Stimulated activated naive CD4-positive, alpha-beta T cell treated with Interleukin-2 at 50 U/mL for 16 hours (primary cell): ENCODE data around the gene SYNGR1.

Experiments used
- DNase-seq: peaks from one replicate; lab custom pipeline; 2025; lab: John Stamatoyannopoulos, UW

Gene SYNGR1

DNA sequence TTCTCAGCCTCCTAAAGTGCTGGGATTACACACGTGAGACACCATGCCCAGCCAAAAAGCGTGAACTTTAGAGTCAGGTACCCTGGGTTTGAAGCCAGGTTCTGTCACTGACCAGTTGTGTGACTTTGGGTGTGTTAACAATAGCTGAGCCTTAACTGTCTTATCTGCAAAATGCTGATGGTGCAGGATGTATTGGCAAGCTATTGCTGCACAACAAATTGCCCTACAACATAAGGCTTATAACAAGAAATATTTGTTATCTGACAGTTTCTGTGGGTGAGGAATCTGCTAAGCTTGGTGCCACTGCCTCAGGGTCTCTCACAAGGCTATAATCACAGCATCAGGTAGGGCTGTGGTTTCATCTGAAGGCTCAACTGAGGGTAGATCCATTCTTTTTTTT lies 21.9 kb downstream of the SYNGR1 start:
- no peak for DNase-seq

DNA sequence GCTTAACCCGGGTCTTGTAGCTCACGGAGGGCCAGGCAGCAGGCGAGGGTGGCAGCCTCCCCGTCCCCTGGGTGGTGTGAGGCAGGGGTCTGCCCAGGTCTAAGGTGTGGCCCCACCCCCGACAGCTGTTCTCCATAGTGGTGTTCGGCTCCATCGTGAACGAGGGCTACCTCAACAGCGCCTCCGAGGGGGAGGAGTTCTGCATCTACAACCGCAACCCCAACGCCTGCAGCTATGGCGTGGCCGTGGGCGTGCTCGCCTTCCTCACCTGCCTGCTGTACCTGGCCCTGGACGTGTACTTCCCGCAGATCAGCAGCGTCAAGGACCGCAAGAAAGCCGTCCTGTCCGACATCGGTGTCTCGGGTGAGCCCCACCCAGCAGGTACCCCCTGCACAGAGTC lies 24.4 kb downstream of the SYNGR1 start:
- DNase-seq: no peak

DNA sequence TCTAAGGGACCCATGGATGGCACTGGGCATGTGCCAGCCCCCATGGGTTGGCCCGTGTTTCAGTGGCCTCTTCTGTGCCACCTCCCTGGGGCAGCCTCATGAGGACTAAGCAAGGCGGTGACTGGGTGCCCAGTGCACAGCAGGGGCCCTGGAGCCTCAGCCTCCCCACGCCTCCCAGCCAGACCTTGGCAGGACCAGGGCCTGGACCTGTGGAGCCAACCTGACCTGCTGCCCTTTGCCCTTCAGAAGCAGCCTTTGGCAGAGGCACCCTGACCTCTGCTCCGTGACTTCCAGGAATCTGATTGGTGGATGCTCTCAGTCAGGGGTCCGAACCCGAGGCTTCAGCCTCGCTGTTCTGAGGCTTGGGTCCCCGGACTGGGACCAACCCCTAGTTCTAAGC lies 25.0 kb downstream of the SYNGR1 start:
- DNase-seq: no peak

DNA sequence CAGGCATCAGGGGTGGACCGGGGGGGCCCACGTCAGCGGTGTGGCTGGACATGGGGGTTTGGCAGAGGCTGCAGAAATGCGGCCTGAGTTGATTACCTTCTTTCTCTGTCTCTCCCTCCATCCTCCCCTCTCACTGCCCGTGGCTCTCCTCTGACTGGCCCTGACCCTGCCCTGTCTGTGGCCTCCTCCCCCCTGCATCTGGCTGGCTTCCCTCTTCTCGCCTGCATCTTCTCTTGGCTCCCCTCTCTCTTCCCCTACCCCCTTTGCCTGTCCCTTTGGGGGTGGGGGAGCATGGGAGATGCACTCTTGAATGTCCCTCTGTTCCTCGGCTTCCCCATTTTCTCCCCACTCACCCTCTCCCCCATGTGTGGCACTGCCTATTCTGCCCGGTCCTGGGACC lies 25.9 kb downstream of the SYNGR1 start:
- DNase-seq: no peak

DNA sequence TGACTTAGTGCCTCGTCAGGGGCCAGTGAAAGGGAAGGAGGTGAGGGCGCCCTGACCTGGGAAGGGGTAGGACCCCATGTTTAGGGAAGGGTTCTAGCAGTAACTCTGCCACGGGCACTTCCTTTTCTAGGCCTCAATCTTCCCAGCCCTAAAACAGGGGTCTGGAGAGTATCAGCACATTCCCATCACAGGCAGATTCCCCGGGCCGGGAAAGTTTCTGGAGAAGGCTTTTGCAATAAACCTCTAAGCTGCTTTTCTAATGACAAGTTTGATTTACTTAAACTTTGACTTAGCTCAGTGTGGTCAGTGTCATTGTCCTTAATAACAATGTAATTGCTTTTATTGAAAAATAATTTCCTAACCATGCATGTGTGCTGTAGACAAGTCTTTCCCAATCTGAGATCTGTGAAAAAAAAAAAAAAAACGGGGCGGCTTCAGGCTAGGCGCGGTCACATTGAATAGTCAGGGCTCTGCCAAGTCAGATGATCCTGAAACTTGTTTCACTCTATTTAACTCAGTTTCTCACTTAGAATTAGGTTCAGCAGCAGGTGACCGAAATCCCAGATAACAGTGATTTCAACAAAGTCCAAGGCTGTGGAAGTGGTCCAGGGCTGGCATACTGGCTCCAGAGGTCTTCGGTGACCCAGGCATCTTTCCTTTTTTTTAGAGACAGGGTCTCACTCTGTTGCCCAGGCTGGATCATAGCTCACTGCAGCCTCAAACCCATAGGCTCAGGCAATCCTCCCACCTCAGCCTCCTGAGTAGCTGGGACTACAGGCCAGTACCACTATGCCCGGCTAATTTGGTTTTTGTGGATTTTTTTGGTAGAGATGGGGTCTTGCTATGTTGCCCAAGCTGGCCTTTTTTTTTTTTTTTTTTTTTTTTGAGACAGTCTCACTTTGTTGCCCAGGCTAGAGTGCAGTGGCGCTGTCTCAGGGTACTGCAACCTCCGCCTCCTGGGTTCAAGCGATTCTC lies 30.3 kb downstream of the SYNGR1 start:
- no peak for DNase-seq

DNA sequence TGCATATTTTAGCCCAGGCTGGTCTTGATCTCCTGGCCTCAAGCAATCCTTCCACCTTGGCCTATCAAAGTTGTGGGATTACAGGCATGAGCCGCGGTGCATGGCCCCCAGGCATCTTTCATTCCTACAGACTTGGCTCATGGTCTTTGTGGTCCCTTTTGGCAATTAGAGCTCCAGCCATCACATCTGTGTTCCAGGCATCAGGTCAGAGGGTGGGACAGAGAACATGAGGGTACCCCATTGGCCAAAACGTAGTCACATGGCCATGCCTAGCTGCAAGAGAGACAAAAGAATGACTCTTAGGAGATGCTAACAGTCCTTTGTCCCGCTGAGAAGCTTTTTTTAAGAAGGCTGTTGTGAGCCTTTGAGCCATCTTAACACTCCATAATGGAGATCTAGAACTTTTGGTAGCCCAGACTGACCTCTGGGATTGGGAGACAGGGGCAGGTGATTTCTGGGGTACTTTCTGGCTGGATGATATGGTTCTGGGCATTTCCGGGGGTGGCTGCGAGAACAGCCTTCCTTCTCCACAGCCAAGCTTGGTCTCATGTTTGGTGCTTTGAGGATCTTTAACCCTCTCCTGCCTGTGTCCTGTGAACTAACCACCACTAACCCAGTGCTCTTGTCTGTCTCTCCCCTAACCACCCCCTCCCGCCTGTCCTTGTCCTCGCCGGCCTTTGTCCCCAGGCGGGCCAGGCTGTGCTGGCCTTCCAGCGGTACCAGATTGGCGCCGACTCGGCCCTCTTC lies 31.4 kb downstream of the SYNGR1 start:
- DNase-seq: no peak

DNA sequence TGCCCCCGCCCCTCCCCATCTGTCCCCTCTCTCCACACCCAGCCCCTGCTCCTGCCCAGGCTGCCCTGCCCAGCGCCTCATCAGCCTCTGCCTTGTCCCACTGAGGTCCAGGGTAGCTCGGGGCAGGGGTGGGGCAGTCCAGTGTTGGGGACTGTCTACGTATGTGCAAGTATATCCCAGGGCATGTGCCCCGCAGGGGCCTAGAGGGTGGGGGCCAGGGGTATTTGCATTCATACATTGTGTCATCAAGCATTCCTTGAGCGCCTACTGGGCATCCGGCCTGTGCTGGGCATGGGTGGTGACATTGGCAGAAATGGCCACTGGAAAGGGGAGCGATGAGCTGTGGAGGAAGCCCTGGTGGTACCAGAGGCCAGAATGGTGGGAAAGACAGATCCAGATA lies 32.1 kb downstream of the SYNGR1 start:
- no peak for DNase-seq

DNA sequence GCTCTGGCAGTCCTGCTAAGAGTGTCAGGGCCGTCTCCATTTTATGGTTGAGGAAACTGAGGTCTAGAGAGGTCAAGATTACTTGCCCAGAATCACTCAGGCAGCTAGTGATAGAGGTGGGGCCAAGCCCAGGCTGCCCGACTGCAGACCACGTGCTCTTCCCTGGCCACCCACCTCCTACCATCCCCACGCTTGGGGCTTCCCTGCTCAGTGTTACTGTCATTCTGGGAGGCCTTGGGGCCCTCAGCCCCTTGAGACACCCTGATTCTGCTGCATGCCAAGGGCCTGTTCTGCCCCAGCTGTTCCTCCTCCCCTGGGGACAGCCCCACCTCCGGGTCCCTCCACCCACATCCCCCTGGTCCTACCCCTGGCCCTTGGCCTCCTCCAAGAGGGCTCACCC lies 32.6 kb downstream of the SYNGR1 start:
- no peak for DNase-seq

DNA sequence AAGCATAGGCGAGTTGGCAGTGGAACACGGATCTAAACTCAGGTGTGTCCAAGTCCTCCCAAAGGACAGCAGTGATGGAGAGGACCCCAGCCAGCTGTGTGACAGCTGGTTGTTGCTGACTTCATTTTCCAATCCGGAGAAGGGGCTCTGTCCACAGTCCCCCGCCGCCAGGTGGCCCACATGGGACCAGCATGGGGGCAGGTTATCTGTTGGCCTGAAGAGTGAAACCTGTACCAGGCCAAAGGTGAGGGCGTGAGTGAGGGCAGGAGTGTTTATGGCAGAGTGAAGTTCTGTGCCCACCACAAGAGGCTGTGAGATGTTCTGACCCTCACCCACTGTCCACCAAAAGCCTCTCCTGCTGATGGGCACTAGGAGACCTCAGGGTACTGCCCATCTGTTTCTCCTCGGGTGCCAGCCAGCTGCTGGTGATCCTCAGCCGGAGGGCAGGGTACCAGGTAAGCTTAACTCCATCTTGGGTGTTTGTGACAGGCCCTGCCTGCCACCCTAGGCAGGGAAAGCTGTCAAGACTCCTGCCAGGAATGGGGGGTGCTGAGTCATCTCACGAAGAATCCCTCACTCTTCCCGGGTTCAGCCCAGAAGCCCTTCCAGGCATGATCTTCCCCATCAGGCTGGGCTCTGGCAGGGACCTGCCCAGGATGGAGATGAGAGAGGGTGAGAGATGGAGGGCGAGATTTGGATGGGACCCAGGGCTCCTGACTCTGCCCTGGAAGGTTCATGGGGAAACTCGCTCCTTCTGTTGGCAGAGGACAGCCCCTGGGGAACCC lies 34.2 kb downstream of the SYNGR1 start:
- DNase-seq: no peak

DNA sequence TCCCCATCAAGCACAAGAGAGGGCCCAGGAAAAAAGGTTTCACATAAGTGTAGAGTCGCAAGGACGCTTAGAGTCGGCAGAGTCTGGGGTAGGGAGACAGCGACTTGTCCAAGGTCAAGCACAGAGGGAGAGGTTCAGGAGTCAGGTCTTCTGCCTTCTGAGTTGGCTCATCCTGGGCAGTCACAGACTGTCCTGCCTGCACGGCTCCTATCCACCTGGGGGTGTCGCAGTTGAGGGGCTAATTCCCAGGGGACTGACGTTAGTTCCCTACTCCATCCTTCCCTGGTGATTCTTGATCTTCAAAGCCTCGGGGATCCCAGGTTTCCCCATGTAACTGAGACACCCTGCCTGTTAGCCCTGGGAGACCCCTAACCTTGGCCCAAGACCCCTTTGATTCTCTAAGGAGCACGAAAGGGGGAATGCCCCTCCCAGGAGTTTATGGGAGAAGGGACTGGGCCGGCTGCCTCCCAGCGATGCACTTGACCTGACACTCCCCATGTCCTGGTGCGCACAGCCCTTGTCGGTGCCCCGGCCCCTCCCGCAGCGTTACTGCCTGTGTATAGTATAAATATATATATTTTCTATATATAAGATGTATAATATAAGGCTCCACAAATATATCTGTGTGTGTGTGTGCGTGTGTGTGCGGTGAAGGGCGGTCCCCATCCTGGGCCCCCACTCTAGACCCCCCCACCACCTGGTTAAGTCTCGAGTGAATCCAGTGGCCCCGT lies 35.1 kb downstream of the SYNGR1 start:
- no peak for DNase-seq

DNA sequence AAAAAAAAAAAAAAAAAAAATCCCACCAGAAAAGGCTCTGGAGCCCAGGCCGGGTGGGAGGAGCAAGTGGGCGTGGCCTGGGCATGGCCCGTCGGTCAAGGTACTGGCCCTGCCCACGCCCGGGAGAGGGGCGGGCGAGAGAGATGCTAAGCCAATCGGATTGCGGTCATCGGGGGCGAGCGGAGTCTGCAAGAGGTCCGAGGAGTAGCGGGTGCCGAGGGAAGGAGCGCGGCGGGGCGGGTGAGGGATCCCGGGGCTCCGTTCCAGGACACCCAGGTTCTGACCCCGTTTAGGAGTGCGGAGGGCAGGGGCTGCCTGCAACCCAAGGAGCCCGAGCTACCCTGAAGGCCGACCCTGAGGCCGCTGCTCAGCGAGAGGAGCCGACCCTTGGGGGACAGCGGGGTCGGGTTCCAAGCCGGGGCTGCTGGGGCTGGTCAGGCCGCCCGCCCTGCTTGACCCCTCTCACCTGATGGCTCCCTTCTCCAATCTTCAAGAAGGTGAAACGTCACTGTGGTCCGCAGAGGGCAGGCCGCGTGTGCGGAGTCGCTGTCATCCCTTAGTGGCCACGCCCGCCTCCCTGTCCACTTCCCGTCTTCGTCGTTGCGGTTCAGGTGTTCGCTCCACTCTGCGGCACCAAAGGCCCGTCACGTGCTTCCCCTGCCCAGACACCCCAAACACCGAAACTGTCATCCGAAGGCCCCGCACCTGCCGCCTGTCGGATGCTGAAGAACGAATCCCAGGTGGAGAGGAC lies 38.6 kb downstream of the SYNGR1 start:
- DNase-seq: peak; percentile 76

DNA sequence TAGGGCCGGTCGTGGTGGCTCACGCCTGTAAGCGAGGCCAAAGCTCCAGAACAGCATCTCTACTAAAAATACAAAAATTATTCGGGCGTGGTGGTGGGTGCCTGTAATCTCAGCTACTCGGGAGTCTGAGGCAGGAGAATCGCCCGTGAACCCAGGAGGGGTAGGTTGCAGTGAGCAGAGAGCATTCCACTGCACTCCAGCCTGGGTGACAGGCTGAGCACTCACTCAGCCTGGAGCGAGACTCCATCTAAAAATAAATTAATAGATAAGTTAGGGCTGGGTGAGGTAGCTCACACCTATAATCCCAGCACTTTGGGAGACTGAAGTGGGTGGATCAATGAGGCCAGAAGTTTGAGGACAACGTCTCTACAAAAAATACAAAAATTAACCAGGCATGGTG lies 39.6 kb downstream of the SYNGR1 start:
- DNase-seq: no peak

DNA sequence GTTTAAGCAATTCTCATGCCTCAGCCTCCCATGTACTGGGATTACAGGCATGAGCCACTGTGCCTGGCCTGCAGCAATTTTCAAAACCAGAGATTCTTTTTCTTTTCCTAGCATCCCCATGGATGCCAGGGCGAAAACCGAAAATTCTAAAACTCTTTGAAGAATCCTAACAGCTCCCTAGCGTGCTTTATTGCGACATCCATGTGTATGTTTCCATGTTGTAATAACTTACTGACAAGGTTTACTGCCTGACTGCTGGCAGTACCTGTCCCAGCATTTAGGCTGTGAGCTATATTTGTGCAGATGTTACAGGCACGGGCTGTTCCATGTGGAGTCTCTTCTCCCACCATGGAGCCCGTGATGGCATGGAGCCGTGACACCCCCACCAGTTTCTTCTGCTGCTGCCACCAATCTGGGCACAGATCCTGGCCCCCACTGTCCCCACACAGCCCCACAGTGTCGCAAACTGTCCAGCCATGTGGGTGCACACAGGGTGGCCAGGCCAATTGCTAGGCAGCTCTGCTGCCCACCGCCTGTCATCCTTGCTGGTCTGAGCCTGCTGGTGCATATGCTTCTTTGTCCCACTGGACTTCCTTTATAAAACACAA lies 42.7 kb downstream of the SYNGR1 start:
- DNase-seq: no peak

DNA sequence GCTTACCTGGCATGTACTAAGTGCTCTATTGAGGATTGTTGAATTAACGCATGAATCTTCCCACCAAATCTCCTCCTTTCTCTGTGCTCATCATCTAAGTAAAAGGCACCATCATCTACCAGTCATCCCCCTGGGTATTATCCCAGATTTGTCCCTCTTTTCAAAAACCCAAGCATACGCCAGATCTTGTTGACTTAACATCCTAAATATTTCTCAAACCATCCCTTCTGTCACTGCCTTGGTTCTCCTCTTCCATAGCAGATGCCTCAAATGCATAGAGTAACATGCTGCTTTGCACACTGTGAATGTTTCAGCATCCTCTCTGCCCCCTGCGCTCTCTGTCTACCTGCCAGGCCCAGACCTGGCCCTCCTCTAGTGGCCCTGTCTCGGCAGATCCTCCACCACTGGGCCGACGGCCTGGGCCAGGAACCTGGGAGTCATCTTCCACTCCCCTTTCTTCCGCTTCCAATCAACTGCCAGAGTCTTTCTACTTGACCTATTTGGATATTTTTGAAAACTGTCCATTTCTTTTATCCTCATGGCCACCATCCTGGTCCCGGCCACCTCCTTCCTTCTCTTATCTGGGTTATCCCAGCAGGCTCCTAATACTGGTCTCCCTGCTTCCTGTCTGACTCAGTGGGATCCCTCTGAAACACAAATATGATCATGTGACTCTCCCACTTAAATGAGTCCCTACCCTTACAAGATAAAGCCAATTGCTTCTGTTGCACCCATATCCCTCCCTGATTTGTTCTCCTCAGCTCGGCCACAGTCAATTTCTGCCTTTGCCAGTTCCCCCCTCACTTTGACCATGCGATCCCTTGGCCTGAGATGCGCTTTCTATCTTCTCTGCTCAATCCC lies 46.4 kb downstream of the SYNGR1 start:
- no peak for DNase-seq

DNA sequence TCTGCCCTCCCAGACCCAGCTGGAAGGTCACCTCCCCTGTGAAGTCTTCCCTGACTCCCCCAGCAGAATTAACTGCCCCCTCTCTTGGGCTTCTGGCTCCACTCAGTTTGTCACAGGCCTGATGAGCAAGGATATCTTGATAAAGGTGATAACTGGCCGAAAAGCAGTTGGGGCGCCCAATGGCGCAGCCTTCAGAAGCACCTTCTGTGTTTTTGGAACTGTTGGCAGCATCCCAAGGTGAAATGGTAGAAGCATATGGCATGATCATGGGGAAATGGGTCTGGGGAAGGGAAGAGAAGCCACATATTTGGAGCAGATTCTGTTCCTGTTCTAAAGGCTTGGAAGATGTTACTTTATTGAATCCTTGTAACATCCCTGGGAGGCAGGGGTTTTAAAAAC lies 47.0 kb downstream of the SYNGR1 start:
- no peak for DNase-seq

DNA sequence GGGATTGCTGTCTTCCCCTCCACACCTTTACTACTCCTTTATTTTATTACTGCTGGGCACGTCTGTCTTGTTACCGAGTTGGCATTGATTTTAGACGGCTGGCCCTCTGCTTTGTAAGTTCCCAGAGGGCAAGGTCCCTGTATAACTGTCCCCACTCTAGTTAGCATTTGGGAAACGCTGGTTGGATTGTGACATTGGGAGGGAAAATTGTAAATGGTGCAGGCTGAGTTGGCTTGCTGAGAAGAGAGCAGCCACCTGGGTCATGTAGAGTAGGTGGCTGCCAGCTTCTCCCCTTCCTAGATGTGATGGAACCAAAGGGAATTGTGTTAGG lies 51.5 kb downstream of the SYNGR1 start:
- no peak for DNase-seq

DNA sequence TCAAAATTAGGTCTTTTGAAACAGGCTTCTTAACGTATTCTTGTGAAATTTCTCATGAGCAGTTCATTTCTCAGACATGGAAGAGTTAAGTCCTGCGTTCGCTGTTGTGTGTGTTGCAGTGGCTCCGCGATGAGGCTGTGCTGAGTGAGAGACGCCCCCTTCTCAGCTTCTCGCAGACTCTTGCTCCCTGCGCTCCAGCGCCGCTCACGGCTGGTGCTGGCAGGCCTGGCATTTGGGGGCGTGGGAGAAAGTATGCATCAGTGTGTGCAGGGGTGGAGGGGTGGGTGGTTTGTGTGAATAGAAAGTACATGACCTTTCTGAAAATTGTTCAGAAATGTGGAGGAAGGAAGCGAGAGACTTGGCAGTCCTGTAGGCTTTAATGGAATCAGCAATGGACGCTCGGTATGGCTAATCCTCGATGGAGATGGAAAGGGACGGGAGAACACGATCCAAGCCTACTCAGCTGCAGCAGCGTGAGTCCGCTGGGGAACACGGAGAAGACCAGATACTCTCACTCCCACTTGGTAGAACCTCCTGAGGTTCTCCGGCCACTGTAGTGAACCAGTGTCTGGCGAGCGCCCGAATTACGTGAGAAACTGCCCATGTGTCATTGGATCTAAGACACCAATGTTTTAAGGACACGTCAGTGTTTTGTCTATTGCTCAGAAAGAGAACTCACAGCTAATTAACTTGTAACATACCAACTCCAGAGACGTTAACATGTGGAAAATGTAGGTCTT lies 55.7 kb downstream of the SYNGR1 start:
- peak; percentile 4 for DNase-seq

DNA sequence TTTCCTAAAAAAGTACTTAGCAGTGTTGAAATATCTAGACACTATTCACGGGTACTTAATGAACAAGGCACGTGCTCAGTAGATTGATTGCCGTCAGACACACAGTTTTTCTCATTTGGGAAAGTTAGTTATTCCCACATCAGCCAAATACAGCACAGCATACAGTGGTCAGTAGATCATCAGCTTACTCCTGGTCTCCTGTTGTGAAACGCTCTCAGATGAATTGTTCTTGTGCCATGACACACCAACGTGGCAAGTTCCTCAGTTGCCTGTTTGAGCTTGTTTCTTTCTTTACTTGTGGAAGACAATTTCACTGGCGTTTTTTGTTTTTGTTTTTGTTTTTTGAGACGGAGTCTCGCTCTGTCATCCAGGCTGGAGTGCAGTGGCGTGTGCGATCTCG lies 58.4 kb downstream of the SYNGR1 start:
- no peak for DNase-seq

DNA sequence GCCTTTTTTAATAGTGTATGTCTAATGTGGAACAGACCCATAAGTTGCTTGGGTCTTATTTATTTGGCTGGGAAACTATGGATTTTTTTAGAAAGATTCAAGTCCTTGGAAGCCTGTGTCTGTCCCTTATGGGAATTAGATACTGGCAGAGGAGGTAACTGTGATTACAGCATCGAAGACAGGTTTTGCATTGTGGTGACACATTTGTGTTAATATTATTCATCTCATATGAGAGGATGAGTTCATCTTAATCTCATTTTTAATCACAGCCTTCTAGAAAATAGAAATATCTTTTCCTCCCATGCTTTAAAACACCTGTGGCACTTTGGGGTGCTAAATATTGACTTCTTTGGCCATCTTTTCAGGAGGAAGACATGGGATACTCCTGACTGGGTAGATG lies 59.0 kb downstream of the SYNGR1 start:
- DNase-seq: no peak
